K562 (cell line): ENCODE measurements around the gene SPAG9. TPM values are rescaled to one million over a fixed set of nuclear protein-coding genes. Genes with fewer than 3 reads are reported as not detected.

Experiments
- CHD1 ChIP-seq: fragments of 200-600 bp; sonication (generic); IDR thresholded peaks from one replicate; pipeline ENCODE4 v1.6.1; 2012; ENCODE audit warnings: mild to moderate bottlenecking, moderate library complexity, low read length, inconsistent platforms
- FOXA3 ChIP-seq, 2 experiments: fragments of 450-650 bp in 1 of 2; sonication (generic) in 1 of 2; formaldehyde crosslinking; IDR thresholded peaks in 1 of 2; conservative IDR thresholded peaks in 1 of 2; 2 replicates each; pipeline versions ENCODE4 v1.4.0 to v1.8.0; 2020 to 2022; ENCODE audit warnings: mild to moderate bottlenecking in 2 of 2, missing genetic modification reagents in 1 of 2
- FUS ChIP-seq: fragments of 200-400 bp; formaldehyde crosslinking; optimal IDR thresholded peaks from 2 replicates; pipeline ENCODE3; 2017; ENCODE audit warnings: low read depth, low read length
- GTF2F1 ChIP-seq: IDR thresholded peaks from 2 replicates; pipeline ENCODE4 v1.6.1; 2011; ENCODE audit warnings: low read depth, low read length, improper control_type of control experiment
- KLF1 ChIP-seq: fragments of 450-650 bp; IDR thresholded peaks from 2 replicates; pipeline ENCODE4 v1.6.1; 2016; ENCODE audit warnings: missing genetic modification characterization, missing compliant biosample characterization
- MCM5 ChIP-seq: fragments of 450-650 bp; IDR thresholded peaks from 2 replicates; pipeline ENCODE4 v1.6.1; 2016; ENCODE audit warnings: low read depth
- MECOM ChIP-seq: fragments of 250-450 bp; sonication (Bioruptor Pico); IDR thresholded peaks from 2 replicates; pipeline ENCODE4 v1.8.0; 2022; ENCODE audit warnings: inconsistent platforms
- NCOA2 ChIP-seq, 2 experiments: fragments of 450-650 bp; IDR thresholded peaks; 2 replicates each; pipeline ENCODE4 v1.6.1; 2018; ENCODE audit warnings: mild to moderate bottlenecking in 2 of 2, moderate library complexity in 1 of 2; ENCODE audit not compliant: partially characterized antibody in 2 of 2
- POLR2G ChIP-seq: fragments of 200-400 bp; formaldehyde crosslinking; IDR thresholded peaks from 2 replicates; pipeline ENCODE4 v1.6.1; 2017; ENCODE audit warnings: low read depth, mild to moderate bottlenecking, antibody characterized with exemption, low read length, moderate library complexity
- POU5F1 ChIP-seq: fragments of 150-350 bp; IDR thresholded peaks from 2 replicates; pipeline ENCODE4 v1.6.1; 2014; ENCODE audit warnings: borderline replicate concordance, low read length, low read depth, mild to moderate bottlenecking; ENCODE audit not compliant: partially characterized antibody
- PRPF4 ChIP-seq: fragments of 200-400 bp; formaldehyde crosslinking; IDR thresholded peaks from one replicate; pipeline ENCODE4 v1.6.1; 2017; ENCODE audit warnings: low read length, low read depth, mild to moderate bottlenecking; ENCODE audit not compliant: insufficient read depth, poor library complexity, severe bottlenecking
- RCOR1 ChIP-seq, 2 experiments: IDR thresholded peaks; 2 replicates each; pipeline ENCODE4 v1.6.1; 2012; ENCODE audit warnings: low read depth in 2 of 2, low read length in 2 of 2, borderline replicate concordance in 1 of 2, improper control_type of control experiment in 1 of 2
- SNIP1 ChIP-seq: fragments of 450-650 bp; IDR thresholded peaks from 2 replicates; pipeline ENCODE4 v1.7.1; 2017; ENCODE audit warnings: low read depth, mild to moderate bottlenecking
- SP2 ChIP-seq: IDR thresholded peaks from 2 replicates; pipeline ENCODE4 v1.6.1; 2011; ENCODE audit warnings: mild to moderate bottlenecking, low read depth, low read length, moderate library complexity; ENCODE audit not compliant: poor library complexity, severe bottlenecking; ENCODE audit errors: extremely low read depth
- TAL1 ChIP-seq: fragments of 450-650 bp; IDR thresholded peaks from 2 replicates; pipeline ENCODE4 v1.6.1; 2016; ENCODE audit warnings: mild to moderate bottlenecking
- TEAD1 ChIP-seq, 2 experiments: fragments of 450-650 bp in 1 of 2; sonication (generic) in 1 of 2; formaldehyde crosslinking; IDR thresholded peaks; 2 replicates each; pipeline versions ENCODE4 v1.4.0 to v1.8.0; 2020 to 2022; ENCODE audit warnings: mild to moderate bottlenecking in 2 of 2, missing genetic modification reagents in 1 of 2
- TRIM24 ChIP-seq, 2 experiments: fragments of 450-650 bp; IDR thresholded peaks; 2 replicates each; pipeline ENCODE4 v1.6.1; 2016
- USF2 ChIP-seq: sonication (generic); formaldehyde crosslinking; IDR thresholded peaks from 2 replicates; pipeline ENCODE4 v1.5.0; 2020; ENCODE audit warnings: missing genetic modification reagents
- ZNF174 ChIP-seq: fragments of 250-450 bp; sonication (Bioruptor Pico); IDR thresholded peaks from 2 replicates; pipeline ENCODE4 v1.4.0; 2020; ENCODE audit warnings: mild to moderate bottlenecking
- ZNF239 ChIP-seq: fragments of 250-450 bp; sonication (Bioruptor Pico); IDR thresholded peaks from 2 replicates; pipeline ENCODE4 v1.4.0; 2020; ENCODE audit warnings: mild to moderate bottlenecking
- ZNF277 ChIP-seq: fragments of 250-450 bp; sonication (Bioruptor Pico); IDR thresholded peaks from 2 replicates; pipeline ENCODE4 v1.8.0; 2022; ENCODE audit warnings: inconsistent platforms, mild to moderate bottlenecking, moderate library complexity, borderline replicate concordance
- ZNF431 ChIP-seq: sonication (generic); formaldehyde crosslinking; IDR thresholded peaks from 2 replicates; pipeline ENCODE4 v1.8.0; 2022; ENCODE audit warnings: mild to moderate bottlenecking, missing genetic modification reagents
- ZNF449 ChIP-seq: fragments of 250-450 bp; sonication (Bioruptor Pico); IDR thresholded peaks from 2 replicates; pipeline ENCODE4 v1.8.0; 2022; ENCODE audit warnings: moderate library complexity, mild to moderate bottlenecking, inconsistent platforms
- ZNF583 ChIP-seq: fragments of 250-450 bp; sonication (Bioruptor Pico); IDR thresholded peaks from 2 replicates; pipeline ENCODE4 v1.4.0; 2020
- polyA plus RNA-seq, 8 experiments: library from polyadenylated mRNA; depleted of rRNA in 4 of 8; stranded (reverse) in 5 of 8; unstranded in 3 of 8; fragments of >200 nt; fragmentation: Nextera tagmentation in 2 of 8; fragmentation: Illumina TruSeq in 1 of 8; extraction: Ambion mirVana in 2 of 8; extraction: Trizol in 1 of 8; gene quantifications; 2 replicates each; pipeline versions ENCODE4 v1.2.1 to v1.2.3, GENCODE V29; 2011 to 2014; ENCODE audit warnings: inconsistent platforms in 1 of 8, missing spikeins in 1 of 8
- total RNA-seq, 7 experiments: library from RNA; depleted of rRNA in 6 of 7; stranded (reverse); fragments of >200 nt in 6 of 7; fragmentation: Illumina TruSeq in 2 of 7; extraction: Trizol in 2 of 7; gene quantifications; 2 replicates each; pipeline versions ENCODE4 v1.2.1 to v1.2.3, GENCODE V29; 2011 to 2021; ENCODE audit warnings: low replicate concordance in 1 of 7

Gene SPAG9
- total and polyA plus RNA-seq, 9 of the 15 experiments (the other 6 are each of a cell fraction or from before 2014, with no cell fraction given) = 12.2 to 99.2 (median 58.2) TPM

GRCh38 chr17:50949989-50950877, 170.4 kb downstream of the SPAG9 start (continued):
- TF ChIP-seq ZNF277 (CRISPR knock-in tag) (no peak), POU5F1 (no peak), PRPF4 (no peak), FOXA3 (CRISPR knock-in tag; conservative IDR thresholded peaks at IDR 0.05 in 1 of 2, IDR thresholded peaks at IDR 0.05 in 1 of 2) (peak in 1 of 2 experiments; percentile 42; a peak in 1 of 4 replicates), ZNF583 (CRISPR knock-in tag) (peak; percentile 64; the same call in 1 of the 2 replicates), KLF1 (tag) (no peak), SP2 (no peak), MECOM (peak; percentile 69; the same call in 1 of the 2 replicates), ZNF174 (CRISPR knock-in tag) (no peak), RCOR1 (IDR thresholded peaks at IDR 0.05; ENCODE audit: borderline replicate concordance in 1 of 2, low read depth in 2 of 2, low read length in 2 of 2) (peak in 1 of 2 experiments; percentile 50; a peak in 3 of 4 replicates), GTF2F1 (no peak), MCM5 (no peak), TEAD1 (CRISPR knock-in tag; IDR thresholded peaks at IDR 0.05) (no peak; a peak in 1 of 4 replicates), FUS (no peak), ZNF449 (CRISPR knock-in tag) (0 out of 2 replicates have a peak, but pooled peaks have one; percentile 9), ZNF239 (CRISPR knock-in tag) (no peak), ZNF431 (CRISPR knock-in tag) (no peak), SNIP1 (no peak), TAL1 (no peak), NCOA2 (IDR thresholded peaks at IDR 0.05; ENCODE audit: partially characterized antibody in 2 of 2) (no peak), TRIM24 (IDR thresholded peaks at IDR 0.05) (no peak), USF2 (CRISPR knock-in tag) (no peak), CHD1 (no peak), POLR2G (peak; percentile 72)
